Lung (tissue), 12 donors: ENCODE results near the gene TAC4. TPM values are rescaled to one million over a fixed set of nuclear protein-coding genes. Genes with fewer than 3 reads are reported as not detected.
A peak's percentile ranks its signal among the peaks of the same experiment; 100 is the strongest.

Experiments used
- ATAC-seq: fragments of 200-7000 bp; cut with Tn5 transposase; one replicate; pipeline ENCODE4 v1.9.1; 2020; ENCODE audit warnings: moderate number of reproducible peaks; ENCODE audit not compliant: insufficient read depth, low FRiP score
- DNase-seq, 3 donors: peaks; one replicate each; pipeline ENCODE4 v3.0.0-alpha.2; 2013 to 2017
- H3K27ac ChIP-seq, 2 donors: one replicate each; pipeline ENCODE4 v1.5.1; 2013; ENCODE audit warnings: mild to moderate bottlenecking in 2 of 2, moderate library complexity in 2 of 2, control low read depth in 1 of 2, inconsistent platforms in 1 of 2, low read depth in 1 of 2, low read length in 1 of 2
- H3K27me3 ChIP-seq, 3 donors: one replicate each; pipeline ENCODE4 v1.5.1; 2013; ENCODE audit warnings: low read length in 2 of 3; ENCODE audit not compliant: control insufficient read depth in 3 of 3, insufficient read depth in 3 of 3
- H3K36me3 ChIP-seq, 4 donors: one replicate each; pipeline ENCODE4 v1.5.1; 2013; ENCODE audit warnings: low read length in 4 of 4, mild to moderate bottlenecking in 1 of 4, moderate library complexity in 1 of 4; ENCODE audit not compliant: control insufficient read depth in 4 of 4, insufficient read depth in 4 of 4
- H3K4me1 ChIP-seq, 5 donors: one replicate each; pipeline ENCODE4 v1.5.1; 2013; ENCODE audit warnings: low read length in 5 of 5, mild to moderate bottlenecking in 2 of 5, moderate library complexity in 1 of 5; ENCODE audit not compliant: control insufficient read depth in 5 of 5, insufficient read depth in 5 of 5
- H3K4me3 ChIP-seq: one replicate; pipeline ENCODE4 v1.5.1; 2013; ENCODE audit warnings: mild to moderate bottlenecking, control low read depth, moderate library complexity
- H3K9ac ChIP-seq, 2 donors: one replicate each; pipeline ENCODE4 v1.5.1; 2013; ENCODE audit warnings: low read length in 2 of 2, control low read depth in 1 of 2; ENCODE audit not compliant: insufficient read depth in 1 of 2
- H3K9me3 ChIP-seq, 4 donors: one replicate each; pipeline ENCODE4 v1.5.1; 2013; ENCODE audit warnings: low read length in 3 of 4, mild to moderate bottlenecking in 1 of 4, moderate library complexity in 1 of 4; ENCODE audit not compliant: control insufficient read depth in 4 of 4, insufficient read depth in 3 of 4
- WGBS, 2 donors: extraction: QIAGEN DNeasy Blood & Tissue Kit; methylation state at CpG; one replicate each; pipeline ENCODE4 v1.1.7; 2013; 5-methylcytosine and 5-hydroxymethylcytosine counted together
- polyA plus RNA-seq, 2 donors: library from polyadenylated mRNA; stranded (reverse); fragments of 200-250 nt; gene quantifications; one replicate each; pipeline ENCODE4 v1.2.1, GENCODE V29; 2013
- total RNA-seq, 2 donors: library from RNA; depleted of rRNA in 1 of 2; stranded (reverse); fragments of >200 nt in 1 of 2; gene quantifications; one replicate each; pipeline ENCODE4 v1.2.1, GENCODE V29; 2014 to 2021
- TF ChIP-seq, protein P1 (sequence below): IDR thresholded peaks from 2 replicates; pipeline ENCODE4 v1.5.1; 2012; ENCODE audit warnings: mild to moderate bottlenecking; ENCODE audit errors: control extremely low read depth, extremely low read depth
- donor health status: control.
- donor health status: control.
- donor health status: Bipolar disorder and iron deficiency.
- donor health status: healthy.
- donor health status: DM: yes; HTN: yes; CAD: no.

The TAC4 gene
- total and polyA plus RNA-seq, 4 donors, result not detected

DNA sequence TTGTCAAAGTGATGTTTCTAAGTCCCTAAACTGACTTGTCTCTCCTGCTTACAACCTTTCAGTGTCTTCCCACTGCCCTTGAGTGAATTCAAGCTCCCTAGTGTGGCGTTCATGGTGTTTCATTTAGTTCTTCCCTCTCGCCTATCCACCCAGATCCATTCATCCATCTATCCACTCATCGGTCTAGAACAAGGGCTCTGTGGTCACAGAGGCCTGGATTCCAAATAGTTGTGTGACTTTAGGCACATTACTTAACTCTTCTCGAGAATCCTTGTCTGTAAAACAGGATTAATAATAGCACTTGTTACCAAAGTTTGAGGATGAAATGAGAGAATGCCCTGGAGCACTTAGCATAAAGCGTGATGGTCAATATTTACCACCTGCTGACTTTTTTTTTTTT lies 870 bp upstream of the TAC4 start:
- peaks cover 0 to 8% (median 5%) of the 10 kb centered on the region in 3 donors for H3K27me3 ChIP-seq
- WGBS, 2 donors, result 77 to 88% methylated on average over 5 of the region's 5 CpGs
- H3K27ac ChIP-seq, result no peak overlapping the region
- DNase-seq (no peak), ATAC-seq (no peak)
- peaks cover 0 to 10% (median 8%) of the 10 kb centered on the region in 5 donors for H3K4me1 ChIP-seq
- H3K36me3 ChIP-seq, result peaks cover 0 to 3% (median 0%) of the 10 kb centered on the region in 4 donors
- no peaks in the 10 kb centered on the region for H3K9me3 ChIP-seq
- TF ChIP-seq, protein P1, sequence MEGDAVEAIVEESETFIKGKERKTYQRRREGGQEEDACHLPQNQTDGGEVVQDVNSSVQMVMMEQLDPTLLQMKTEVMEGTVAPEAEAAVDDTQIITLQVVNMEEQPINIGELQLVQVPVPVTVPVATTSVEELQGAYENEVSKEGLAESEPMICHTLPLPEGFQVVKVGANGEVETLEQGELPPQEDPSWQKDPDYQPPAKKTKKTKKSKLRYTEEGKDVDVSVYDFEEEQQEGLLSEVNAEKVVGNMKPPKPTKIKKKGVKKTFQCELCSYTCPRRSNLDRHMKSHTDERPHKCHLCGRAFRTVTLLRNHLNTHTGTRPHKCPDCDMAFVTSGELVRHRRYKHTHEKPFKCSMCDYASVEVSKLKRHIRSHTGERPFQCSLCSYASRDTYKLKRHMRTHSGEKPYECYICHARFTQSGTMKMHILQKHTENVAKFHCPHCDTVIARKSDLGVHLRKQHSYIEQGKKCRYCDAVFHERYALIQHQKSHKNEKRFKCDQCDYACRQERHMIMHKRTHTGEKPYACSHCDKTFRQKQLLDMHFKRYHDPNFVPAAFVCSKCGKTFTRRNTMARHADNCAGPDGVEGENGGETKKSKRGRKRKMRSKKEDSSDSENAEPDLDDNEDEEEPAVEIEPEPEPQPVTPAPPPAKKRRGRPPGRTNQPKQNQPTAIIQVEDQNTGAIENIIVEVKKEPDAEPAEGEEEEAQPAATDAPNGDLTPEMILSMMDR, result no peak
- no peak overlapping the region for H3K4me3 ChIP-seq
- H3K9ac ChIP-seq, result no peak overlapping the region

DNA sequence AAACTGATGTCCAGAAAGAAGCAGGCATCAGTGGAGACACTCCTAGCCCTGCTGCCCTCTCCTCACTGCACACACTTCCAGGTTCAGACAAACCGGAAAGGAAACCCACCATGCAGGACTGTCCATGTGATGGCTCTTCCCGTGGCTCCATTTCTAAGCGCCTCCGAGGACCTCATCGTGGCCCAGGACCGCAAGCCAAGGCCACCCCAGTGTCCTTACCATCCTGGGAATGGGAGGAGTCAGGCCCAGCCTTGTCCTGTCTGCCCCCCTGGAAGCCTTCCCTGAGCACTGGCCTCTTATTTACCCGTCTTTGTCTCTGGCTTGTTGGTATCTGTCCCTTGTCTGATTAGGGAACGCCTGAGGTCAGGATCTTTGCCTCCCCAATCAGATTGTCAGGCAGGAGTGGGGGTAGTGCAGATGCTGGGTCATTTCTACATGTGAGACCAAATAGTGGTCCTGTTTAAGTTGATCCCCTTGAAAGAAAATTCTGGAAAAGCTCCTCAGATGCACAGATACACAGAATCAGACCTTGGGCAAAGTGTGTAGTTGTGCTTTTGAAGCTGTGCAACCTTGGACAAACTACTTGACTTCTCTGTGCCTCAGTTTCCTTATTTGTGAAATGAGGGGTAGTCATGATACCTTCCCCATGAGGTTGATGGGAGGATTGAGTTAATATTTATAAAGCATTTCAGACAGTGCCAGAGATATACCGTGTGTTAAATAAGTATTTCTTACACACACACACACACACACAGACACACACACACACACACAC lies 744 bp downstream of the TAC4 start:
- no peak for DNase-seq

DNA sequence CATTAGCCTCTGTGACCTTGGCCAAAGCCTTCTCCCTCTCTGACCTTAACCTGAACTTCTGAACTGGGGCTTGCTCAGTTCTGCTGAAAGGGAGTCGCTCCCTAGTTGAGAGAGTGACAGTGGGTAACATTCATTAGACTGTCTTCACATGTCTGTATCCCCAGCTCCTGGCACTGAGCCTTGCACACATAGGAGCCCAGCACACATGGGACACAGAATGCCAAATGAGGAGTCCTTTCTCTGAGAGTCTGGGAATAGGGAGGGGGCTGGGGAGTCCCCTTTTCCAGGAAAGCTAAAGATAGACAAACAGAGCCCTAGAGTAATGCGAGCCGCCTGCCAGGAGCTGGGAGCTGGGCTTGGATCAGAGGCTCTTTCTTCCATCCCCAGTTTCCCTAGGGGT lies 2.5 kb downstream of the TAC4 start:
- ATAC-seq, result no peak
- TF ChIP-seq, protein P1, result no peak
- WGBS, 2 donors, result 51 to 74% methylated on average over 3 of the region's 3 CpGs
- Histone ChIP-seq H3K27me3 (peaks cover 0 to 3% (median under 1%) of the 10 kb centered on the region in 3 donors), H3K9ac (no peak overlapping the region), H3K27ac (peak overlapping the region; percentile 38 to 43), H3K4me1 (peaks cover 0 to 10% (median 3%) of the 10 kb centered on the region in 5 donors), H3K4me3 (no peak overlapping the region), H3K9me3 (no peaks in the 10 kb centered on the region), H3K36me3 (peaks cover 0 to 3% (median 0%) of the 10 kb centered on the region in 4 donors)
- peak in 2 of 3 donors; percentile 34 to 62 for DNase-seq

More for the DNA sequence above, 744 bp downstream of the TAC4 start:
- Histone ChIP-seq H3K4me3 (no peak overlapping the region), H3K9me3 (no peaks in the 10 kb centered on the region), H3K9ac (no peak overlapping the region), H3K36me3 (peaks cover 0 to 3% (median 0%) of the 10 kb centered on the region in 4 donors), H3K4me1 (peaks cover 0 to 10% (median 8%) of the 10 kb centered on the region in 5 donors), H3K27ac (no peak overlapping the region), H3K27me3 (peaks cover 0 to 8% (median 5%) of the 10 kb centered on the region in 3 donors)
- WGBS, 2 donors, result 80 to 90% methylated on average over 9 of the region's 9 CpGs
- ATAC-seq, result no peak
- TF ChIP-seq, protein P1, result no peak
